DMS53 treated with DMSO at 0.1 percent for 48 hours (cell line): ENCODE results near the gene SLC17A5.
"Not testable (repeated sequence)": the region's sequence is repeated elsewhere in the genome, so short reads cannot be mapped to it uniquely, and the experiment has no call there.

Experiments
- DNase-seq: peaks from one replicate; lab custom pipeline; 2025; ENCODE audit not compliant: unreplicated experiment; lab: John Stamatoyannopoulos, UW

SLC17A5 gene

DNA sequence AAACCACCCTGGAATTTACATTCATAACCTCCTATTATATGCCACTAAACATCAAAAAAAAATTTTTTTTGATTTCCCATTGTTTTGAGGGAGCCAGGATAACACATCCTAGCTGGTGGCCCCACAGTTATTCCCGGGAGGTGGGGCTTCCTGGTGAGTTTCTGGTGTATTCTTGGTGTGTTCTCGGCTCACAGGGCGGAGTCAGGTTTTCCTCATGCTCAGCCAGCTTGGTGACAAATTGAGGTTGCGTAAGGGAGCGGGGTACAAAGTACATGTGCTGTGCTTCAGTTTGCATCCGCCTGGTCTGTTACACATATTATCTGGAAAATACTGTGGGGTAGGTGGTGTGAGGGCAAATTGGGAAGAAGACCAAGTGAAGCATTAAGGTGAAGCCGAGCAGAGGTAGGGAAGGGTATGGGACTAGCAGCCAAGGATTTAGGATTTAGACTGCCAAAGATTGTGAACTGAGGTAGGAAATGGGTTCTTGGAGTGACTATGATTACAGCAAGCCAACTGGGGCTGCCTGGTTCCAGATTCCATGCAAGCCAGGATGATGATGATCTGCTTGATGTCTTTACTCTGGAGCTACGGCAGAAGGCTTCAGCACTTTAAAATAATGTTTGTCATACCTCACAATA is 86.7 kb downstream of the SLC17A5 start:
- no peak for DNase-seq

DNA sequence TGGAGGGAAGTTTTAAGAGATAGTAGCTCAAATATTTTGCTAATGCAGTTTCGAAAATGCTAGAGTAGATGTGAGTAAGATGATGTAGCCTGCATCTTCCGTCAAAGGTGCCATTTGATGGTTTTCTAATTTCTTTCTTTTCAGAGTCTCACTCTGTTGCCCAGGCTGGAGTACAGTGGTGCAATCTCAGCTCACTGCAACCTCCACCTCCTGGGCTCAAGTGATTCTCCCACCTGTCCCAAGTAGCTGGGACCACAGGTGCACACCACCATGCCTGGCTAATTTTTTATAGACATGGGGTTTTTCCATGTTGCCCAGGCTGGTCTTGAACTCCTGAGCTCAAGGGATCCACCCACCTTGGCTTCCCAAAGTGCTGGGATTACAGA is 87.3 kb downstream of the SLC17A5 start:
- DNase-seq: not testable (repeated sequence)

DNA sequence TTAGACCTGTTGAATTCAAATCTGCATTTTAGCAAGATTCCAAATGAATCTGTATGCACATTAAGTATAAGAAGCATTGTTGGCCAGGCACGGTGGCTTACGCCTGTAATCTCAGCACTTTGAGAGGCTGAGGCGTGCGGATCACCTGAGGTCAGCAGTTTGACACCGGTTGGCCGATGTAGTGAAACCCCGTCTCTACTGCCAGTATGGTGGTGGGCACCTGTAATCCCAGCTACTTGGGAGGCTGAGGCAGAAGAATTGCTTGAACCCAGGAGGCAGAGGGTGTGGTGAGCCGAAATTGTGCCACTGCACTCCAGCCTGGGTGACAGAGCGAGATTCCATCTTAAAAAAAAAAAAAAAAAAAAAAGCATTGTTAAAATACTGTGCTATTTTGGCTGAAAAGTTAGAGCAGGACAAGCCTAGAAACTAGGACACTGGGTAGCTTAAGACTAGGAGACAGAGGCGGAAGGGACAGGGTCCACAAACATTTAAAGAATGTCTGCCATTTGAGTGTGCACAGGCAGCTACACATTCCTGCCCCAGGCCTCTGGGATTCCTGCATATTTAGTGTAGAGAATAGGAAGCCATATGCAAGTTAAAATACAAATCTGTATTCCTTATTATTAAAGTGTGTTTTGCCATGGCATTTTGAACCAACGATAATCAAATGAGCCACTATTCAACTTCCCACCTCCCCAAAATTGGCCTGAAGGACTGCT is 87.9 kb downstream of the SLC17A5 start:
- DNase-seq: no peak

DNA sequence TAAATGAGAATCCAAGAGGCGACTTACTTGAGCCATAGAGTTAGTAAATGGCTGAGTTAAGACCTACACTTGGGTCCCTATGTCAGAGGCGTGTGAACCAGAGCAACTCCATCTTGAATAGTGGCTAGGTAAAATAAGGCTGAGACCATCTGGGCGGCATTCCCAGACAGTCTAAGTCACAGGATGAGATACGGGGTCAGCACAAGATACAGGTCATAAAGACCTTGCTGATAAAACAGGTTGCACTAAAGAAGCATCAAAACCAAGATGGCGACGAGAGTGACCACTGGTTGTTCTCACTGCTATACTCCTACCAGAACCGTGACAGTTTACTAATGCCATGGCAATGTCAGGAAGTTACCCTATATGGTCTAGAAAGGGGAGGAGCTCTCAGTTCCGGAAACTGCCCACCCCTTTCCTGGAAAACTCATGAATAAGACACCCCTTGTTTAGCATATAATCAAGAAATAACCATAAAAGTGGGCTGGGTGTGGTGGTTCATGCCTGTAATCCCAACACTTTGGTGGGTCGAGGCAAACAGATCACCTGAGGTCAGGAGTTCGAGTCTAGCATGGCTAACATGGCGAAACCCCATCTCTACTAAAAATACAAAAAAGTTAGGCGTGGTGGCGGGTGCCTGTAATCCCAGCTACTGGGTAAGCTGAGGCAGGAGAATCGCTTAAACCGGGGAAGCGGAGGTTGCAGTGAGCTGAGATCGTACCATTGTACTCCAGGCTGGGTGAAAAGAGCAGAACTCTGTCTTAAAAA is 89.0 kb downstream of the SLC17A5 start:
- no peak for DNase-seq

DNA sequence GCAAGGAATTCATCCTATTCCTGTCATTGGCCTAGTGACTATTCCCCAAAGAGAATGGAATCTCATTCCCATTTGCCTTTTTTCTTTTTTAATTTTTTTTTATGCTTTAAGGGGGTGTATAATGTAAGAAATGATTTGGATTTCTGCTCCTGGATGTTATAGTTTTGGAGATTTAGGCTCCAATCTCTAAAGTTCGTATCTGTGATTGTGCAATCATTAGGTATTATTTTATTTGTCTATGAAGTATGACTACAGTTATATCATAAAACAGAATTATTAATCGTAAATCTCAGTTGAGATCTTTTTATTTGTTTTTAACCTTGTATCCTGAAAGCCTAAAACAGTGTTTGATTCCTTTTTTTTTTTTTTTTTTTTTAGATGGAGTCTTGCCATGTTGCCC is 91.2 kb downstream of the SLC17A5 start:
- no peak for DNase-seq

DNA sequence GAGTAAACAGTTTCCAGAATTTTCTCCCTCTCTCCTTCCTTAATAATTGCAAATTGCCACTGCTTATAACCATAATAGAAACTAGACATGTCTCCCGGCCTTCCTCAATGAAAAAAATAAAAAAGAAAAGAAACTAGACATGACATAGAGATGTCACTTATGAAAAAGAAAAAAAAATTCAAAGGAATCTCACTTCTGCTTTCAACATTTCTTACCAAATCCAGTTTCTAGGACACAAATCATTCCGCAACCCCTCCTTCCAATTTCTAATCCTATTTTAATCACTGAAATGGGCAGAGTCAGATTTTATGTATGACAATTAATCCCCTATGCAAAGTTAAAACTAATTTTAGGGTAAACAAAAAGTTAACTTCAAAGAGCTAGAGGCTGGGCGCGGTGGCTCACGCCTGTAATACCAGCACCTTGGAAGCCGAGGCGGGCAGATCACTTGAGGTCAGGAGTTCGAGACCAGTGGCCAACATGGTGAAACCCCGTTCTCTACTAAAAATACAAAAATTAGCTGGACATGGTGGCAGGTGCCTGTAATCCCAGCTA is 92.9 kb downstream of the SLC17A5 start:
- no peak for DNase-seq

DNA sequence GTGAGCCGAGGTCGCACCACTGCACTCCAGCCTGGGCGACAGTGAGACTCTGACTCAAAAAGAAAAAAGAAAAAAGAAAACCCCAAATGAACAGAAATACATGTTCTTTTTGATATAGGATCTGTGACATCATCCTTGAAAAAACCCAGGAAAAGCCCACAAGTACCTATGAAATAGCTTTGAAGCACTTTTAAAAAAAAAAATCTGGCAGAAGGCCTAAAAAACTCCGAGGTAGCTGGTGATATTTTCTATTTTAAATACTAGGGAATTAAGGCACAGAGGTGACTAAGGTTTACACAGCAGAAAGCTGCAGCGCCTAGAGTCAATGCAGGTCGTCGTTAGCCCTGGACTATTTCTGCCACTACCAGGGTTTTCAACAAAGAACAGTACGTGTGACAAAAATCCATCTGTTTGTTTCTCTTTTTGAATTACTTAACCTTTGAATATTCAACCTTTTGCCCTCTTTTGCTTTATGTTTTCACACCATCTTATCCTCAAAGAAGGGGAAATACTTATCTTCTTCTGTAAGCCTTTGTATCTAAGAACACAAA is 93.5 kb downstream of the SLC17A5 start:
- peak; percentile 25 for DNase-seq

DNA sequence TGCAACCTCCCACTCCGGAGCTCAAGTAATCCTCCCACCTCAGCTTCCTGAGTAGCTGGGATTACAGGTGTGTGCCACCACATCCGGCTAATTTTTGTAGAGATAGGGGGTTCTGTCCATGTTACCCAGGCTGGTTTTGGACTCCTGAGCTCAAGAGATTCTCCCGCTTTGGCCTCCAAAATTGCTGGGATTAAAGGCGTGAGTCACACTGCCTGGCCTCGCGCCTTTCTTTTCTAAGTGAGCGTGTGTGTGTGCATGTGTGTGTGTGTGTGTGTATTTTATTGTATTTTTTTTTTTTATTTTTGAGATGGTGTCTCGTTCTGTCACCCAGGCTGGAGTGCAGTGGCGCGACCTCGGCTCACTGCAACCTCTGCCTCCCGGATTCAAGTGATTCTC is 94.4 kb downstream of the SLC17A5 start:
- DNase-seq: not testable (repeated sequence)

DNA sequence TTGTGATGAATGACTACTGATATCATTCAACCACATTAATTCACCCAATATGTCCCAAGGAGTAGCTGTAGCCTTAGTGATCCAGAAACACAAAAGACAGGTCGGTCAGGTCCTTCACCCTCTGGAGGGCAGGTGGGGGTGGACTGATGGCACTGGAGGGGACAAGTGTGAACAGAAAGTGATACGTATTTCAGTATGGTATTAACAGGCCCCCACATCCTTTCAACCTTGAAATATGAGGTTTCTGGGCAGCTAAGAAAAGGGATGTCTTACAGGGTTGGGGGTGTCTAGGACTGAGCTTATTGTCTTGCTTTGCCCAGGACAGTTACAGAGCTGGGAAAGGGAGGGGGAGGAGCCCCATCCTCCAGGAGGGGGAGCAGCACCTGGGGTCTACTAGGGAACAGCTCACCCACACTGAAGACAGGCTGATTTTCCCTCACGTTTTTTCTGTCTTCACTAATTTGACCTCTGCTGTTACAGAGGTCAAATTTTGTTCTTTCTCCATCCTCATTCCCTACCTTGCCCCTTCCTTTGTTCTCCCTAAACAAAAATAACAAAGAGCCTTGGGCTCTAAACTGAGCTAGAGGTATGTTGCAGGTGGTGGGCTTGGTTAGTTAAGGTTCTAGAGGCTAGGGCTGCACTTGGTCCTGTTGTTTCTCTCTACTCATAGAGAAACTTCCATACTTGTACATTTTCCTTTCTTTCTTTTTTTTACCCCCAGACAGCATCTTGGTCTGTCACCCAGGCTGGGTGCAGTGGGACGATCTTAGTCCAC is 95.0 kb downstream of the SLC17A5 start:
- DNase-seq: no peak

DNA sequence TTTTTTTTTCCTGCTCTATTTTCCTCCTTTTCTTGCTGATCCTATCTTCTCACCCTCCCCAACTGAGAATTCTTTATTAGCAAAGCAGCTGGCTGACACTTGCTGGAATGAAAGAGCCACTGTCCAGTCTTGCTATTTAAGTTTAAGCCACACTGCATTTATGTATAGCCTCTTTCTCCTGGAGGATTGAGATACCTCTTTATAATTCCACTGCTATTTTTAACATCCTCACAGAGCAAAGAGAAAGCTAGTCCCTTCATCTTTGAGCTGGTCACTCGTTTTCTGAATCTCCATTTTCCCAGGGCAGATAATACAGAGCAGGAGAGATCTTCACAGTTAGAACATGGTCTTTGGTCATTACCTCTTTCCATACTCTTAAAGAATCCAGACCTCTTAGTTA is 97.0 kb downstream of the SLC17A5 start:
- DNase-seq: no peak

DNA sequence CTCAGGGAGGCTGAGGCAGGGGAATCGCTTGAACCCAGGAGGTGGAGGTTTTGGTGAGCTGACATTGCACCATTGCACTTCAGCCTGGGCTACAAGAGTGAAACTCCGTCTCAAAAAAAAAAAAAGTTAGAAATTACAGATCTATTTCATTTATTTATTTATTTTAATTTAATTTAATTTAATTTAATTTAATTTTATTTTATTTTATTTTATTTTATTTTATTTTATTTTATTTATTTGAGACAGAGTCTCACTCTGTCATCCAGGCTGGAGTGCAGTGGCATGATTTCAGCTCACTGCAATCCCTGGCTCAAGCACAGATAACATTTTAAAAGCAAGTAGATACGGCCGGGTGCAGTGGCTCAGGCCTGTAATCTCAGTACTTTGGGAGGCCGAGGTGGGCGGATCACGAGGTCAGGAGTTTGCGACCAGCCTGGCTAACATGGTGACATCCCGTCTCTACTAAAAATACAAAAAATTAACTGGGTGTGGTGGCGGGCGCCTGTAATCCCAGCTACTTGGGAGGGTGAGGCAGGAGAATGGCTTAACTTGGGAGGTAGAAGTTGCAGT is 98.3 kb downstream of the SLC17A5 start:
- DNase-seq: not testable (repeated sequence)

DNA sequence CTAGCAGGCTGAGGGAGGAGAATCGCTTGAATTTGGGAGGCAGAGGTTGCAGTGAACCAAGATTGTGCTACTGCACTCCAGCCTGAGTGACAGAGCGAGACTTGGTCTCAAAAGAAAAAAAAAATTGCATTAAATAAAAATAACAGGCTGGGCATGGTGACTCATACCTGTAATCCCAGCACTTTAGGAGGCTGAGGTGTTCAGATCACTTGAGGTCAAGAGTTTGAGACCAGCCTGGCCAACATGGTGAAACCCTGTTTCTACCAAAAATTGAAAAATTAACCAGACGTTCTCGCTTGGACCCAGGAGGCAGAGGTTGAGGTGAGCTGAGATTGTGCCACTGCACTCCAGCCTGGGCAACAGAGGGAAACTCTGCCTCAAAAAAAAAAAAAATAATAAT is 102.7 kb downstream of the SLC17A5 start:
- DNase-seq: not testable (repeated sequence)

DNA sequence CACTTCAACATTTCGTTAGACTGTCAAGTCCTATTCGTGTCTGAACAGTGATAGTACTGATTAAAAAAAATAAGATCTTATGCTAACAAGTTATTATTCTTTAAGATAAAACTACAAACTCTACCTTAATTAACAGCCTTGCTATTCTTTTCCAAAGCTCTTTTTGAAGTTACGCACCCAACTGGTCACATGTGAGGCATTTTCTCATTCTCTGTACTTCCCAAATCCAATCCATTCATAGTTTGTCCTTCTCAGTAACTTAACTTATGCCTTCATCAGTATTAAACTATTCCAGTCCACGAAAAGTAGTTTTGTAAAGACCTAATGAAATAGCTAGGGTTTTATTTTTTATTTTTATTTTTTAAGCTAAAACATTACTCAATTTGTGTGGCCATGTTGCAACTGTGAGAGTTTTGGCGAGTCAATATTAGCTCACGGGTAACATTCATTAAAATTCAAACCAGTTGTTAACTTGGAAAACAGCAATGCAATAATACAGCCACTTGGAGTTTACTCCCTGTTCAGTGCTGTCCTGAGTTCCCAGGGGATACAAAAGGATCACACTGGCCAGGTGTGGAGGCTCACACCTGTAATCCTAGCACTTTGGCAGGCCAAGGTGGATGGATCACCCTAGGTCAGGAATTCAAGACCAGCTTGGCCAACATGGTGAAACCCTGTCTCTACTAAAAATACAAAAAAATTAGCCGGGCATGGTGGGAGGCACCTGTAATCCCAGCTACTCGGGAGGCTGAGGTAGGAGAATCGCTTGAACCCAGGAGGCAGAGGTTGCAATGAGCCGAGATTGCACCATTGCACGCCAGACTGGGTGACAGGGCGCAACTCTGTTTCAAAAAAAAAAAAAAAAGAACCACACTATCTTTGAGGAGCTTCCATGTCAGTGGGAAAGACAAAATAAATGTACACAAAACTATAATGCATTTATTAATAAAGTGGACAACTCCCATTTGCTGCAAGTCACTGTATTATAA is 105.0 kb downstream of the SLC17A5 start:
- DNase-seq: no peak

DNA sequence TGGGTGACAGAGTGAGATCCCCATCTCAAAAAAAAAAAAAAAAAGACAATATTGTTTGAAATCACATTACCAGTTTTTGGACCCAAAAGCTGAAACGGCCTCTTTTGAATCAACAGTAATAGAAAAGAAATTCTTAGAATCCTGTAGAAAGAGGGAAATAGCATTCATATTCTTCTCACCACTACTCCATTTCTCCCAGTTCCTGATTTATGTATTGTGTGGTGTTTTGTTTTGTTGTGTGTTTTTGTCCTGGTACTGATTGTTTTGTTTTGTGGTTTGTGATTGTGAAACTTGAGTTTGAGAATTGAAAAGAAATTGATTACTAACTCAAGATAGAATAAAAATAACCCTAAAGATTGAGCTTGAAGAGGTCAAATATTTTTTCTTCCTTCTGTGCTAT is 106.8 kb downstream of the SLC17A5 start:
- no peak for DNase-seq
